Spleen (tissue), 7 donors: ENCODE measurements around the gene MICB.

Experiments
- CTCF ChIP-seq, 11 experiments: fragments of 200-600 bp in 7 of 11; fragments of 450-650 bp in 4 of 11; sonication (generic) in 4 of 11; IDR thresholded peaks in 8 of 11; conservative IDR thresholded peaks in 3 of 11; 1 replicate in 7 of 11; 2 replicates in 4 of 11; pipeline versions ENCODE4 v1.4.0 to v1.8.0; 2016 to 2021; ENCODE audit warnings: antibody characterized with exemption in 11 of 11, inconsistent platforms in 4 of 11, mild to moderate bottlenecking in 1 of 11
- POLR2A ChIP-seq, 3 donors: fragments of 450-650 bp; IDR thresholded peaks; one replicate each; pipeline ENCODE4 v1.5.1; 2017; ENCODE audit warnings: antibody characterized with exemption in 3 of 3, mild to moderate bottlenecking in 1 of 3
- POLR2AphosphoS5 ChIP-seq, 3 donors: sonication (generic); formaldehyde crosslinking; IDR thresholded peaks; one replicate each; pipeline ENCODE4 v1.5.1; 2017; ENCODE audit warnings: antibody characterized with exemption in 3 of 3
- donor health status: DM: no; HTN: no; CAD: no; lungs with moderate emphysema.
- donor health status: DM: no; HTN: no; CAD: no.
- donor health status: DM: no; HTN: no; CAD: no.

DNA sequence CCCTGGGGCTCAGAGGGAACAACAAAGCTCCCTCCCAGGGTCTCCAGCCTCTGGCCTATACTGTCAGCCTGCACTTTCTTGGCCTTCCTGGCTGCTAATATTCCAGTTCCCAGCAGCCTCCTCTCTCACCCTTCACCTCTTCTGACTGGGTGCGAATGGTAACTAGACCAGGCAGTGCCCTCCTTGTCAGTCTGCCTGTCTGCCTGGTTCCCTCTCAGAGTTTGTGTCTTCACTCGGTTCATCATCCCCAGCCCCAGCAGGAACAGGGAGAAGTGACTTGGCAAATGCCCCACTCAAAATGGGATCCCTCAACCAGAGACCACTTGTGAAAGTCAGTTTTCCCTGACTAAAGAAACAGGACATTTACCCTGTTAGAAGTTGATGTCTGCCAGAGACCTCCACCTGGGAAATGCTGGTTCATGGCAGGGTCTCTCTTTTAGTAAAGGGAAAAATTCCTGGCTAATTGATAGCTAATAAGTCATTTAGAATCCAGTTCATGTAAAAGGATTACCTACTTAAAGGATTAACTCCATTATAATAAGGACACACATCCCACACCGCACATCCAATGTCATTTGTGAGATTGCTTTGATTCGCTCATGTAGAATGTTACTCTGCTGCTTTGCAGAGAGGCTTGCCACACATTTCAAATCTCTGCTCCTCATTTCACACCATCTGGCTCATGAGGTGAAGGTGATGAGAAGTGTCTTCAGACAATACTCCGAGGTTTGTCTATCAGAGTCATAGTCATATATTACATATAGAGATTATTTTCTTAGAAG is 18.6 kb upstream of the MICB start:
- TF ChIP-seq POLR2AphosphoS5 (IDR thresholded peaks at IDR 0.05) (peak in 1 of 3 donors; percentile 4), POLR2A (IDR thresholded peaks at IDR 0.05) (no peak), CTCF (IDR thresholded peaks at IDR 0.05 in 8 of 11, conservative IDR thresholded peaks at IDR 0.05 in 3 of 11) (no peak)
